CD4-positive, CD25-positive, alpha-beta regulatory T cell (primary cell): ENCODE data around the gene KLHDC10. TPM values are rescaled to one million over a fixed set of nuclear protein-coding genes. Genes with fewer than 3 reads are reported as not detected.
"Not testable (repeated sequence)": the region's sequence is repeated elsewhere in the genome, so short reads cannot be mapped to it uniquely, and the experiment has no call there.

Experiments
- ATAC-seq, 2 donors: fragments of 150-1000 bp; cut with Tn5 transposase; one replicate each; pipeline ENCODE4 v1.10.0; 2021; ENCODE audit warnings: low read depth in 2 of 2, moderate number of reproducible peaks in 2 of 2, moderate library complexity in 1 of 2
- DNase-seq, 3 donors: peaks; one replicate each; pipeline versions ENCODE4 v3.0.0 to v3.0.0-alpha.2; 2012 to 2022; ENCODE audit warnings: mixed read lengths in 1 of 3
- H3K27ac ChIP-seq: one replicate; pipeline ENCODE4 v1.7.0; 2013; ENCODE audit warnings: mild to moderate bottlenecking, low read length; ENCODE audit not compliant: insufficient read depth, poor library complexity, severe bottlenecking
- H3K27me3 ChIP-seq: one replicate; pipeline ENCODE4 v1.7.0; 2013; ENCODE audit warnings: low read length; ENCODE audit not compliant: control insufficient read depth, insufficient read depth
- H3K36me3 ChIP-seq: one replicate; pipeline ENCODE4 v1.7.0; 2013; ENCODE audit warnings: mild to moderate bottlenecking, low read length, moderate library complexity; ENCODE audit not compliant: control insufficient read depth, insufficient read depth
- H3K4me1 ChIP-seq: 2 replicates; pipeline ENCODE4 v1.7.0; 2013; ENCODE audit warnings: mild to moderate bottlenecking, low read length; ENCODE audit not compliant: insufficient read depth, control insufficient read depth, poor library complexity, severe bottlenecking
- H3K4me3 ChIP-seq: one replicate; pipeline ENCODE4 v1.7.0; 2013; ENCODE audit warnings: low read depth, mild to moderate bottlenecking, low read length, moderate library complexity
- H3K9me3 ChIP-seq, 2 experiments: 1 replicate in 1 of 2; 2 replicates in 1 of 2; pipeline ENCODE4 v1.7.0; 2013; ENCODE audit warnings: low read length in 2 of 2, mild to moderate bottlenecking in 1 of 2, moderate library complexity in 1 of 2; ENCODE audit not compliant: control insufficient read depth in 2 of 2
- H3K27ac Mint-ChIP-seq, 3 donors: one replicate each; pipeline ENCODE4 v1.8.0; 2020 to 2022; ENCODE audit warnings: mild to moderate bottlenecking in 3 of 3, mixed read lengths in 3 of 3, moderate library complexity in 2 of 3
- H3K27me3 Mint-ChIP-seq: one replicate; pipeline ENCODE4 v1.8.0; 2022; ENCODE audit warnings: mild to moderate bottlenecking, mixed read lengths
- H3K36me3 Mint-ChIP-seq: one replicate; pipeline ENCODE4 v1.8.0; 2020; ENCODE audit warnings: mixed read lengths
- H3K4me1 Mint-ChIP-seq, 4 donors: one replicate each; pipeline ENCODE4 v1.8.0; 2020 to 2022; ENCODE audit warnings: mixed read lengths in 4 of 4, mild to moderate bottlenecking in 1 of 4
- H3K4me3 Mint-ChIP-seq, 4 donors: one replicate each; pipeline ENCODE4 v1.8.0; 2020 to 2022; ENCODE audit warnings: mild to moderate bottlenecking in 4 of 4, mixed read lengths in 4 of 4, moderate library complexity in 3 of 4
- H3K9me3 Mint-ChIP-seq, 7 donors: one replicate each; pipeline ENCODE4 v1.8.0; 2020 to 2022; ENCODE audit warnings: mixed read lengths in 7 of 7, mild to moderate bottlenecking in 3 of 7, moderate library complexity in 2 of 7
- polyA plus RNA-seq, 4 donors: library from polyadenylated mRNA; unstranded; fragments of 300-500 nt; fragmentation: Illumina TruSeq; gene quantifications; one replicate each; pipeline ENCODE4 v1.2.3, GENCODE V29; 2021
- total RNA-seq: library from RNA; stranded (reverse); gene quantifications from one replicate; pipeline ENCODE4 v1.2.3, GENCODE V29; 2022

KLHDC10 gene
- total and polyA plus RNA-seq, 5 donors from 2014 or later = 1.3 to 16.8 (median 2.4) TPM

GRCh38 chr7:130040576-130040975, 29.8 kb upstream of the KLHDC10 start:
- Histone ChIP-seq H3K9me3 (no peaks in the 10 kb centered on the region), H3K4me1 (no peaks in the 10 kb centered on the region), H3K4me3 (no peak overlapping the region), H3K27me3 (no peaks in the 10 kb centered on the region), H3K36me3 (peaks cover 39% of the 10 kb centered on the region), H3K27ac (no peak overlapping the region)
- ATAC-seq (no peak), DNase-seq (no peak)
- Mint-ChIP-seq H3K27me3 (no peaks in the 10 kb centered on the region), H3K27ac (no peak overlapping the region), H3K4me1 (peaks cover 0 to 6% (median 3%) of the 10 kb centered on the region in 4 donors), H3K4me3 (no peak overlapping the region), H3K9me3 (no peaks in the 10 kb centered on the region), H3K36me3 (peaks cover 39% of the 10 kb centered on the region)

DNA sequence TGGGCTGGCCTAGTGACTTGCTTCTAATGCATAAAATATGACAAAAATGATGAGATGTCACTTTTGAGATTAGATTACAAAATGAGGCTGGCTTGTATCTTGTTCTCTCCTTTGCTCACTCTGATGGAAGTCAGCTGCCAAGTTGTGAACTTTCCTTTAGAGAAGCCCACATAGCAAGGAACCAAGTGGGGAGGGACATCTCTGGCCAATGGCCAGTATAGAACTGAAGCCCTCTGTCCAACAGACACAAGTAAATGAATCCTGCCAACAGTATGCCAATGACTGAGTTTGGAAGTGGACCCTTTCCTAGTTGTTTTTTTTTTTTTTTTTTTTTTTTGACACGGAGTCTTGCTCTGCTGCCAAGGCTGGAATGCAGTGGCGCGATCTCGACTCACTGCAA, 22.5 kb upstream of the KLHDC10 start:
- Mint-ChIP-seq H3K36me3 (peaks cover 37% of the 10 kb centered on the region), H3K9me3 (peaks cover 0 to 5% (median 0%) of the 10 kb centered on the region in 7 donors), H3K27ac (no peak overlapping the region), H3K27me3 (peaks cover 5% of the 10 kb centered on the region), H3K4me3 (no peak overlapping the region), H3K4me1 (peaks cover 4 to 25% (median 11%) of the 10 kb centered on the region in 4 donors)
- DNase-seq = no peak
- H3K4me3 ChIP-seq = no peak overlapping the region
- peaks cover 23% of the 10 kb centered on the region for H3K36me3 ChIP-seq
- H3K27me3 ChIP-seq = no peaks in the 10 kb centered on the region
- H3K9me3 ChIP-seq = no peaks in the 10 kb centered on the region
- H3K4me1 ChIP-seq = peaks cover 11% of the 10 kb centered on the region
- H3K27ac ChIP-seq = no peak overlapping the region
- no peak for ATAC-seq

DNA sequence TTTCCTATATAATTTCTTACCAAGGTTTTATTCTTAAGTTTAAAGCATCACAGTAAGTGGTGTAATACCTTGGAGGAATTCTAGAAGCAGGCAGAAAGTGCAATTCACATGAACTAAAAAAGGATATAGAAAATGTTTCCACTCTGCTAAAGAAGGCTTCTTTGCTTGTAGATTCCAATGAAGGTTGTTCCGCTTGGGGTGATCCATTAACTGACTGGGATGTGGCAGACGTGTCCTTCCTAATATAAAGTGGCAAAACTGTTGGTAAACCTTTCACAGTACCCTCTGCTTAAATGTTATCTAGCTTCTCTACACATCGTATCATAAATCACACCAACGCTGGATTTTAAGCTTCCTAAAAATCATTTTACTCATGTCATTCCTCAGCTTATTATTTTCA, 21.4 kb upstream of the KLHDC10 start:
- Mint-ChIP-seq H3K27ac (peak overlapping the region in 1 of 3 donors; percentile 52), H3K27me3 (peaks cover 5% of the 10 kb centered on the region), H3K36me3 (peaks cover 29% of the 10 kb centered on the region), H3K4me1 (peaks cover 4 to 23% (median 11%) of the 10 kb centered on the region in 4 donors), H3K4me3 (peak overlapping the region in 3 of 4 donors; percentile 43 to 82 (median 58)), H3K9me3 (peaks cover 0 to 5% (median 0%) of the 10 kb centered on the region in 7 donors)
- ATAC-seq (no peak), DNase-seq (no peak)
- Histone ChIP-seq H3K27ac (no peak overlapping the region), H3K36me3 (peaks cover 18% of the 10 kb centered on the region), H3K27me3 (no peaks in the 10 kb centered on the region), H3K9me3 (no peaks in the 10 kb centered on the region), H3K4me3 (no peak overlapping the region), H3K4me1 (peaks cover 11% of the 10 kb centered on the region)

DNA sequence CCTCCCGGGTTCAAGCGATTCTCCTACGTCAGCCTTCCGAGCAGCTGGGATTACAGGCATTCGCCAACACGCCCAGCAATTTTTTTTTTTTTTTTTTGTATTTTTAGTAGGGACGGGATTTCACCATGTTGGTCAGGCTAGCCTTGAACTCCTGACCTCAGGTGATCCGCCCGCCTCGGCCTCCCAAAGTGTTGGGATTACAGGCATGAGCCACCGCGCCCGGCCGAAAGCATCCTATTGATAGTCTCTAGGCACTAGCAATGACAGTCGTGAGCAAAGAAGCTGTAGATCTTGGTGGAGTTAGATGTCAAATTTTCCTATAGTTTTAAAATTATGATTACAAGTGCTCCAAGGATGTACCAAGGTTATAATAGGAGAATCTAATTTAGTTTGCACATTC, 18.1 kb upstream of the KLHDC10 start:
- H3K9me3 Mint-ChIP-seq, H3K4me3 ChIP-seq, H3K27ac ChIP-seq, H3K27me3 ChIP-seq, ATAC-seq, H3K36me3 ChIP-seq, H3K27ac Mint-ChIP-seq, H3K9me3 ChIP-seq, H3K27me3 Mint-ChIP-seq, H3K36me3 Mint-ChIP-seq, DNase-seq: not testable (repeated sequence)
- H3K4me3 Mint-ChIP-seq = peak overlapping the region in 3 of 4 donors; percentile 22 to 55 (median 29)
- H3K4me1 ChIP-seq = peaks cover 11% of the 10 kb centered on the region
- H3K4me1 Mint-ChIP-seq = peaks cover 4 to 20% (median 8%) of the 10 kb centered on the region in 4 donors

DNA sequence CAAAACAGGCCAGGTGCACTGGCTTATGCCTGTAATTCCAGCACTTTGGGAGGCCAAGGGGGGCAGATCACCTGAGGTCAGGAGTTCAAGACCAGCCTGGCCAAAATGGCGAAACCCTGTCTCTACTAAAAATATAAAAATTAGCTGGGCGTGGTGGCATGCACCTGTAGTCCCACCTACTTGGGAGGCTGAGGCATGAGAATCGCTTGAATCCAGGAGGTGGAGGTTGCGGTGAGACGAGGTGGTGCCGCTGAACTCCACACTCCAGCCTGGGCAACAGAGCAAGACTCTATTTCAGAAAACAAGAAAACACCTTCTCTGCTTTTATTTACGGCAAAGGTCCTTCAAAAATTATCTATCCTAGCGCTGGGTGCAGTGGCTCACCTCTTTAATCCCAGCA, 15.1 kb upstream of the KLHDC10 start:
- H3K4me1 ChIP-seq = peaks cover 11% of the 10 kb centered on the region
- H3K27ac ChIP-seq, H3K27me3 ChIP-seq, H3K4me3 Mint-ChIP-seq, H3K9me3 ChIP-seq, ATAC-seq, H3K9me3 Mint-ChIP-seq, H3K36me3 Mint-ChIP-seq, DNase-seq, H3K27ac Mint-ChIP-seq, H3K4me3 ChIP-seq, H3K36me3 ChIP-seq: not testable (repeated sequence)
- Mint-ChIP-seq H3K4me1 (peaks cover 4 to 16% (median 6%) of the 10 kb centered on the region in 4 donors), H3K27me3 (peaks cover 10% of the 10 kb centered on the region)

DNA sequence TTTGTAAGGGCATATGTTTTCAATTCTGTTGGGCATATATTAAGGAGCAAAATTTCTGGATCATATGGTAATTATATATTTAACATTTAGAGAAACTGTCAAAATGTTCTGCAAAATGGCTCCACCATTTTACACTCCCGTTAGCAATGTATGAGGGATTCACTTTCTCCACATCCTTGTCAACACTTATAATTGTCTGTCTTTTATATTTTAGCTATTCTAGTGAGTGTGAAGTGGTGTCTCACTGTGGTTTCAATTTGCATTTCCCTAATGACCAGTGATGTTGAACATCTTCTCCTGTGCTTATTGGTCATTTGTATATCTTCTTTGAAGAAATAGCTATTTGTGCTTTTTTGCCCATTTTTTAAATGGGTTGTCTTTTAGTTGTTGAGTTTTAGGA, 8.1 kb upstream of the KLHDC10 start:
- no peaks in the 10 kb centered on the region for H3K36me3 Mint-ChIP-seq
- Histone ChIP-seq H3K9me3 (no peaks in the 10 kb centered on the region), H3K27ac (no peak overlapping the region), H3K36me3 (no peaks in the 10 kb centered on the region), H3K4me1 (no peaks in the 10 kb centered on the region), H3K4me3 (no peak overlapping the region), H3K27me3 (peaks cover 5% of the 10 kb centered on the region)
- no peak for DNase-seq
- H3K27ac Mint-ChIP-seq = no peak overlapping the region
- H3K4me3 Mint-ChIP-seq = no peak overlapping the region
- peaks cover 0 to 1% (median 0%) of the 10 kb centered on the region in 7 donors for H3K9me3 Mint-ChIP-seq
- H3K4me1 Mint-ChIP-seq = no peaks in the 10 kb centered on the region
- H3K27me3 Mint-ChIP-seq = peaks cover 15% of the 10 kb centered on the region
- no peak for ATAC-seq

DNA sequence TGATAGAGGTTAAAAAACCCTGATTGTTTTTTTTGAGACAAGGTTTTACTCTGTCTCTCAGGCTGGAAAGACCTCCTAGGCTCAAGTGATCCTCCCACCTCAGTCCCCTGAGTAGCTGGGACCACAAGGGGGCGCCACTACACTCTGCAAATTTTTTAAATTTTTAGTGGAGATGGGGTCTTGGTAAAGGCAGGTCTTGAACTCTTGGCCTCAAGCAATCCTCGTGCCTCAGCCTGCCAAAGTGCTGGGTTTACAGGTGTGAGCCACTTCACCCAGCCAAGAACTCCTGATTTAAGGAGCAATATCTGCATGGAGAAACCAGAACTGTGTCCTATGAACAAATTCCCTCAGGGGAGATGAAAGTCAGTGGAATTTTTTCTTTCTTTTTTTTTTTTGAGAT, 7.3 kb upstream of the KLHDC10 start:
- Histone ChIP-seq H3K27me3 (peaks cover 5% of the 10 kb centered on the region), H3K4me1 (no peaks in the 10 kb centered on the region), H3K9me3 (no peaks in the 10 kb centered on the region), H3K36me3 (no peaks in the 10 kb centered on the region), H3K4me3 (no peak overlapping the region), H3K27ac (no peak overlapping the region)
- Mint-ChIP-seq H3K27ac (no peak overlapping the region), H3K27me3 (peaks cover 15% of the 10 kb centered on the region), H3K4me1 (no peaks in the 10 kb centered on the region), H3K36me3 (no peaks in the 10 kb centered on the region), H3K9me3 (peaks cover 0 to 1% (median 0%) of the 10 kb centered on the region in 7 donors), H3K4me3 (no peak overlapping the region)
- no peak for ATAC-seq
- peak; percentile 44 to 69 (median 55) for DNase-seq

DNA sequence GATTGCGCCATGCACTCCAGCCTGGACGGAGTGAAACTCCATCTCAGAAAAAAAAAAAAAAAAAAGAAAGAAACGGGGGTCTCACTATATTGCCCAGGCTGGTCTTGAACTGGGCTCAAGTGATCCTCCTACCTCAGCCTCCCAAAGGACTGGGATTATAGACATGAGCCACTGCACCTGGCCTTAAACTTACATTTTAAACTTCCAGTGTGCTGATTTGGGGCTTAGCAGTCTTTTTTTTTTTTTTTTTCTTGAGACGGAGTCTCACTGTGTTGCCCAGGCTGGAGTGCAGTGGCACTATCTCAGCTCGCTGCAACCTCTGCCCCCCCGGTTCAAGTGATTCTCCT, 5.8 kb upstream of the KLHDC10 start:
- not testable (repeated sequence) for H3K27ac Mint-ChIP-seq, DNase-seq, H3K9me3 Mint-ChIP-seq, H3K36me3 ChIP-seq, H3K4me1 ChIP-seq, H3K27ac ChIP-seq, H3K4me1 Mint-ChIP-seq, H3K4me3 Mint-ChIP-seq, H3K4me3 ChIP-seq, H3K36me3 Mint-ChIP-seq, H3K27me3 ChIP-seq, ATAC-seq, H3K9me3 ChIP-seq
- H3K27me3 Mint-ChIP-seq = peaks cover 13% of the 10 kb centered on the region
